Stimulated activated naive CD8-positive, alpha-beta T cell treated with anti-CD3 and anti-CD28 coated beads, Interleukin-15, Interleukin-2, amounts not matched to agents 100 U/mL and 50 U/mL, for 24 hours (primary cell): Measurements from ENCODE around the gene SRP68.
A peak's percentile ranks its signal among the peaks of the same experiment; 100 is the strongest.

Experiments used
- ATAC-seq: fragments of 150-1000 bp; cut with Tn5 transposase; one replicate; pipeline ENCODE4 v1.10.0; 2021
- DNase-seq: peaks from one replicate; pipeline ENCODE4 v3.0.0; 2021

The SRP68 gene

DNA sequence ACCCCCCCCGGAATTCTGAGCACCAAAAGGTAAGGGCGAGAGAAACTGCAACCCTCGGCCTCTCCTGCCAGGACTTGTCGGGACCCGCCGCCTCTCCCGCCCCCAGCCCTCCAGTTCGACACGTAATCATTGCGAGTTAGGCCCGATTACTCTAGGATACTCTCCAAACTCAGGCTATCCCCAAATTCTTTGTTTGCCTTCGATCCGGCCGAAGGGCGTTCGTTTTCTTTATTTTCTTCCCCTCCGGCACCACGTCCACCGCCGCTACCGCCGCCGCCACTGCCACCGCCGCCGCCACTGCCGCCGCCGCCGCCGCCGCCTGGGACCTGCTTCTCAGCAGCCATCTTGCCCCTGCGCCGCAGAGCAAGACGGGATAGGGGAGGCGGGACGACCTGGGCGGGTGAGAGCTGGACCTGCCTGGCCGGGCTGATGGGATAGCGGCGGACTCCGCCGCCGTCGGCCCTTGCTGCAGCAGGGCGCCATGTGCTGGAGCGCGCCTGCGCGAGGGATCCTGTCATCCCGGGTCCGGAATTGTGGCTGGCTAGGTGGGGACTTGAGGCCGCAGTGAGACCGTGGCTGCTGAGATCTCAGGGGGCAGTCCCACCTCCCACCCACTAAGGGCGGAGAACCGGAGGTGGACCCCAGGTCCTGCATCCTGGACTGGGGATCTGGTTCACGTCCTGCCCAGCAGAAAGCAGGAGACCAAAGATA lies at the start of gene SRP68:
Gene SRP68 (minus strand): TSS at position 370 of the 711 bp plus-strand sequence. CDS start 26 bp downstream, at position 344.
- DNase-seq (peak; percentile 87), ATAC-seq (peak; percentile 88)

DNA sequence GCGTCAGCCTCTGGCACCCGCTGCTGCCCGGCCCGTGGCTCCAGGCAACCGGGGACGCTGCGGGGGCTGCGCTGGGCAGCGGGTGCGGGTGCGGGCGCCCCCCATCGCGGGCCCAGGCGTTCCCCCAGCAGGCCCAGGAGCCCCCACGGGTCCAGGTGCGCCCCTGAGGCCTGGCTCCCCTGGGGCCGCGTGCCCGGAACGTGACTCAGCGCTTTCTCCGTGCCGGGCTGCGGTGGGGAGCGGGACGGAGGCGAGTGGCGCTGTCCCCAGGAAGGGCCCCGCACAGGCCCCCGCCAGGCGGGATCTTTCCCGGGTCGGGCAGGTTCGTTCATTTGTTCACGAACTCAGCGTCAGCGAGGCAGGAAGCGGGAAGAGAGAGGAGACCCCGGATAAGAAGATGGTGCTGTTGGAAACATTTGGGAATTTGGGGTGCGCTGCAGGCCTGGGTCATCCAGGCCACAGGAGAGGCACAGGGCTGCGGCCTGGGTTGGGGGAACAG lies 49.7 kb upstream of the SRP68 start:
- ATAC-seq (peak; percentile 1), DNase-seq (peak; percentile 39)

DNA sequence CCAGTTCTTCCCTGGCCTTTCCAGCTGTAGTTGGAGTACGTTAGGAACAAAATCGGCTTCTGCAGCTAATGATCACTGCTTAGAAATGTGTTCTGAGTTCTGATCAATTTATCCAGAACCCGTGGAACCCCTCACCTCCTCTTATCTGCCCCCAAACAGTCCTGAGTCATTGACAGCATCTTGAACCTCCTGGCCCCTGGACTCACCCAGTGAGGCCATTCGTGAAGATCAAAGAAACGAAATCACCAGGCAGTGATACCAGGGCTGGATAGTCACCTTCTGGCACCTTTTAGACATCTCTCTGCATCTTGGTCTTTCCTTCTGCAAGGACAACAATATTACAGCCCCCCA lies 48.3 kb upstream of the SRP68 start:
- ATAC-seq (no peak), DNase-seq (no peak)

DNA sequence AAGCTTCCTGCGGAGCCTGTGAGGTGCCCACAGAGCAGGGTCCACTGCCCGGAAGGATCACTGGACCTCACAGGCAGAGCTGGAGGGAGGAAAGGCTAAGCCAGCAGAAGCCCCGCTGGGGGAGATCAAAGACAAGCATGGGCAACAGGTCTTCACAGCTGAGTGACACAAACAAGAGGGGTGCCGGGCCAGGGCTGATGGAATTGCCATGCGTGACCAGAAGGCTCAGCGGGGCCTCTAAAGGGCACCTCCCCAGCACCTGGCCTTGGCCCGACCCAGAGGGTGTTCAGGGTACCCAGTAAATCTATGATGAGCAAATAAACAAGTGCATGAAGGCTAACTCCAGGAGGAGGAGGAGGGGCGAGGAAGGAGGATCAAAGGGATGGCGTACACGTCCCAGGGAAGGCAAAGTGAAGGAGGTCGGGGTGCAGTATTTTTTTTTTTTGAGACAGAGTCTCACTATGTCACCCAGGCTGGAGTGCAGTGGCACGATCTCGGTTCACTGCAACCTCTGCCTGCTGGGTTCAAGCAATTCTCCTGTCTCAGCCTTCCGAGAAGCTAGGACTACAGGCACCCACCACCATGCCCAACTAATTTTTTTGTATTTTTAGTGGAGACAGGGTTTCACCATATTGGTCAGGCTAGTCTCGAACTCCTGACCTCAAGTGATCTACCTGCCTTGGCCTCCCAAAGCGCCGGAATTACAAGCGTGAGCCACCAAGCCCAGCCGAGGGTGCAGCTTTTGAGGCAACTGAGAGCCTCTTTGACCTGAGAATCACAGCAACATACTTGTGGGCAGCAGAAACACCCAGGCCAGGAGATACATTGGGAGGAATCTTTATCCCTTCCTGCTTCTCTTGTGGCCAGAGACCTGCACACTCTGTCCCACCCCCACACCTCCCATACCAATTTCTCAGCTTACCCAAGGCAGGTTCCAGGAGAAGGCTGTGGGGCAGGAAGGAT lies 47.4 kb upstream of the SRP68 start:
- DNase-seq (no peak), ATAC-seq (no peak)

DNA sequence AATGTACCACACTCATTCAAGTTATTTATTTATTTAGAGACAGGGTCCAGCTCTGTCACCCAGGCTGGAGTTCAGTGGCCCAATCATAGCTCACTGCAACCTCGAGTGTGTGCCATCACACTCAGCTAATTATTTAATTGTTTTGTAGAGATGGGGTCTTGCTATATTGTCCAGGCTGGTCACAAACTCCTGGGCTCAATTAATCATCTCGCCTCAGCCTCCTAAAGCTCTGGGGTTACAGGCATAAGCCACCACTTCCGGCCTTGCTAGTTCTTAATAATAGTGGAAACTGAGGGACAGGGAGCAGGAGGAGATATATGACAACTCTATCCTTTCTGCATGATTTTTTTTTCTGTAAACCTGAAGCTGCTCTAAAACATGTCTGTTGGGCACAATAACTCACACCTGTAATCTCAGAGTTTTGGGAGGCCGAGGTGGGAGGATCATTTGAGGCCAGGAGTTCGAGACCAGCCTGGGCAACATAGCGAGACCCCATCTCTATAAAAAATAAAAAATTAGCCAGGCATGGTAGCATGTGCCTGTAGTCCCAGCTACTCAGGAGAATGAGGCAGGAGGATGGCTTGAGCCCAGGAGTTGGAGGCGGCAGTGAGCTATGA lies 42.9 kb upstream of the SRP68 start:
- ATAC-seq, result no peak
- DNase-seq, result no peak

DNA sequence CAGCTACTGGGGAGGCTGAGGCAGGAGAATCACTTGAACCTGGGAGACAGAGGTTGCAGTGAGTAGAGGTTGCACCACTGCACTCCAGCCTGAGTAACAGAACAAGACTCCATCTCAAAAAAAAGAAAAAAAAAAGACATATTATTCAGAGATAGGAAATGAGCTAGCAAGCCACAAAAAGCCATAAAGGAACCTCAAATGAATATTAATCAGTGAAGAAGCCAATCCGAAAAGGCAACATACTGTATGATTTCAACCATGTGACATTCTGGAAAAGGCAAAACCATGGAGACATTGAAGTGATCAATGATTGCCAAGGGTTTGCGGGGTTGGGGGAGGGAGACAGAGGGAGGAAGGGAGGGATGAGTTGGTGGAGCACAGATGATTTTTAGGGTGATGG lies 39.6 kb upstream of the SRP68 start:
- ATAC-seq (no peak), DNase-seq (no peak)

DNA sequence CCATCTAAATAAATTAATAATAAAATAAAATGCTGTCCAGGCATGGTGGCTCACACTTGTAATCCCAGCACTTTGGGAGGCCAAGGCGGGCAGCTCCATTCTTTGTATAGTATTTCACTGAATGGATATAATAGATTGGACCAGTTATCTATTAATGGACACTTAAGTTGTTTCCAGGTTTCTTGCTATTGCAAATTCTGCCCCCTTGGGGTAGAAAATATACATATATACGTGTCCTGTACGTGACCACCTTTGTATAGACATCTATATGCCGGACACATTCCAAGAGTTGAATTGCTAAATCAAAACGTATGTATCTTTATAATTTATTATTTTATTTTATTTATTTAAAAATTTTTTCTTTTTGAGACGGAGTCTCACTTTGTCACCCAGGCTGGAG lies 35.2 kb upstream of the SRP68 start:
- DNase-seq (no peak), ATAC-seq (no peak)

DNA sequence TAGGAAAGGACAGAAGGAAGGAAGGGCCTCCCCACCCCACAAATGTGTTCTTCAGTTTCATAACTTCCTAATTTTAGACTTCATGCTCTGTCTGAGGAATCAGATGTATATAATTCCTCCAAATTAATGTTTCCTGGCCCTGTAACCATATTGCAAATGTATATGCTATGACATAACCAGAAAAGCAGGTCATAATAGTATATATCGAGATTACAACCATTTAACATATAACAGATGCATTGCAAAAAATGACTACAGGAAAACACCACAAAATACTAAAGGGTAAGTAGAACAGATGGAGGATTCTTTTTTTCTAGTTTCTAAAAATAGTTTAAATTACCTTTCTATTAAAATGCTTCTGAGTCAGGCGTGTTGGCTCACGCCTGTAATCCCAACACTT lies 34.4 kb upstream of the SRP68 start:
- DNase-seq, result no peak
- ATAC-seq, result no peak

DNA sequence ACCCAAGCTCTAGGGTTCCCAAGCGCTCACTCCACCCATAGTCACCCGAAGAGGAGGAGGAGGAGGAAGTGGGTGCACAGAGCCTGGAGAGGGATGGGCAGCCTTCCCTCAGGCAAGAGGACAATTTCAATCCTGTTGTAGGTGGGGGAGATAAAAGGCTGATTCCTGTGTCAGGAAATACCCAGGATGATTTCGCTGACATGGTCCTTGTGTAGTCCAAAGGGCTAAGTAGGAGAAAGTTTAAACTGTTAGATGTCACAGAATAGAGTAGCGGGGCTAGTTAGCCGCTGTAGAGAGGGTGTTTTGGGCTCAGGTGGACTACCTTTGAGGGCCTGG lies 32.5 kb upstream of the SRP68 start:
- ATAC-seq (no peak), DNase-seq (no peak)

DNA sequence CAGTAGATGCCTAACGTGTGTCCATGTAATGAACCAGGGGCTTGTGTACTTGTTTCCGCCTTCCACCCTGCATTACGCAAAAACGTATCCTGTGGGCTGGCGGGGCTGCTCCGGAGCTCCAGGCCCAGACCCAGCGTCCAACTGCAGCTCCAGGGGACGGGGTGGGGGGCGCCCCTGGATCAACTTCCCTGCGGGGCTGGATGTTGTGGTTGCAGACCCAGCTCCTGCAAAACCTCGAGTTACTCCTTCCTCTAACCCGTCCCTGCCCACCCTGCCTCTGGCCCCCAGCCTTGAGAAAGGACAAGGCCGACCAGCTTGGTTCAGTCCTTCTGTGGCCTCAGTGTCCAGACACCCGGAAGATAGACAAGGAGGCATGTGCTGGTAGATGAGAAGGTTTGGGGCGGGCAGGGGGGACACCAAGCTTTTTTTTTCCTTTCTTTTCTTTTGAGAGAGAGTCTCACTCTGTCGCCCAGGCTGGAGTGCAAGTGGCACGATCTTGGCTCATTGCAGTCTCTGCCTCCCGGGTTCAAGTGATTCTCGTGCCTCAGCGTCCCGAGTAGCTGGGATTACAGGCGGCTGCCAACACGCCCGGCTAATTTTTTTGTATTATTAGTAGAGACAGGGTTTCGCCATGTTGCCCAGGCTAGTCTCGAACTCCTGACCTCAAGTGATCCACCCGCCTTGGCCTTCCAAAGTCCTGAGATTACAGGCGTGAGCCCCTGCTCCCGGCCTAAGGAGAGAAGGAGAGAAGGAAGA lies 32.0 kb upstream of the SRP68 start:
- no peak for ATAC-seq
- no peak for DNase-seq

DNA sequence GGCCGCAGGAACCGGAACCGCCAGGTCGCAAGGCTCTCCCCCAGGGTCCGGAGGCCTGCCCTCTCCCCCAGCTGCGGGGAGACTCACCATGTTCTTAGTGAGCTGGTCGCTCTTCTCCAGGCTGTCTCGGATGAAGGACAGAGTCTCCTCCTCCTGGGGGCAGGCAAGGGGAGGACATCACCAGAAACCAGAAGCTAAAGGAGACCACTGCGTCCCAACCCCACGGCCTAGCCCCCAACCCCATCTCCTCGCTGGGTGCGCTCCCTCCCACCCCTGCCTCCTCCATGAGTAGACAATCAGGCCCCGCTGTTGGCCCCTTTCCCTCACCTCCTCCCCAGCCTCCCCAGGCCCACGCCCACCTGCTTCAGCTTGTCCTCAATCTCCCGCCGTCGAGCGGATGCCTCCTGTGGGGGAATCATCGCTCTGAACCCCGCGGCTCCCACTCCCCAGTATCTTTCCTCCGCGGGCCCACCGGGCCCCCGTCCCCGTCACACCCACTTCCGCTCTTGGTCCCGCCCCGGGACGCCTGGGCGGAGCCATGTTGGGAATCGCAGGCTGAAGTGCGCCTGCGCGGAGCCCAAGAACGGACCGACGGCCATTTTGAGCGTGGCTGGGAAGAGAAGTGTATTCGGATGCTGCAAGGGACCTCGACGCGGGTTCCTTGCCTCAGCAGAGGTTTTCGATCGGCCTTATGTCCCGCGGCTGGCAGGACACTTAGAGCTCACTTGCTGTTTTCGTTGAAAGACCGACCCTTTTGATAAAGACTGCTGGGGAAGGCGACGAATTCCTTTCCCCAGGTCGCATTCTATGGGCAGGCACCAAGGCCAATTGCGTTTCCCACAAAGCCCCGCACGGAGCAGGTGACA lies 31.2 kb upstream of the SRP68 start, which contains the start of gene EXOC7:
Gene EXOC7 (minus strand): TSS at position 514 of the 866 bp plus-strand sequence. CDS start 95 bp downstream, at position 419.
- ATAC-seq, result peak; percentile 86
- DNase-seq, result peak; percentile 95

DNA sequence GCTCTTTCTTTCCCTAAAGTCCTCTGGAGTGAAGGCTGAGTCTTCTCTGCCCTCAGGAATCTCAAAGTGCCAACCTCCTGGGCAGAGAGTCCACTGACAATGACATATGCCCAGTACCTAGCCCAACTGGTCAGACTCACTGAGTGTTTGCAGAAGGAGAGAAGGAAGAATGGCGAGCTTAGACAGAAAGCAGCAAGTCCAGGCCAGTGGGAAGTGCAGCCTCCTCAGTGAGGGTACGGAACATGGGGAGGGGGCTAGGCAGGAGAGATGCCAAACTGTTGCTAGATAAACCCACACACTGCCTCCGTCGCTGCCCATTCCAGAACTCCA lies 30.6 kb upstream of the SRP68 start:
- DNase-seq, result no peak
- ATAC-seq, result no peak

DNA sequence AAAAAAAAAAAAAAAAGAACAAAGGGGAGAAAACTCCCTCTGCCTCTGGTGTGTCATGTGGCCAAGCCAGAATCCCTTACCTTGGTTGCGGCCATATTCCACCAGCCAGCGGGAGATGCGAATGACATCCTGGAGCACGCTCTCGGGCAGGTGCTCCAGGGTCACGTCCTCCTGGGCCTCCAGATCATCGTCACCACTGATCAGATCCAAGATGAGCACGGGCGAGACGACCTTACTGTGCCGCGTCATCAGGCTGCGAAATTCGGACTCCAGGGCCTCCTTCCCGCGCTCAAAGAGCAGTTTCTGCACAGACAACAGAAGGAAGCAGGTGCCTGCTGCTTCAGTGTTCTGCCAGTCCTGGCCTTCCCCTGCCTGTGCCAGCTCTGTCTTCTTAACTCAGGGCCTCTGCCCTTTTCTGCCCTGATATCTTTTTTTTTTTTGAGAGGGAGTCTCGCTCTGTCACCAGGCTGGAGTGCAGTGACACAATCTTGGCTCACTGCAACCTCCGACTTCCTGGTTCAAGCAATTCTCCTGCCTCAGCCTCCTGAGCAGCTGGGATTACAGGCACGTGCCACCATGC lies 25.5 kb upstream of the SRP68 start:
- DNase-seq (no peak), ATAC-seq (no peak)

DNA sequence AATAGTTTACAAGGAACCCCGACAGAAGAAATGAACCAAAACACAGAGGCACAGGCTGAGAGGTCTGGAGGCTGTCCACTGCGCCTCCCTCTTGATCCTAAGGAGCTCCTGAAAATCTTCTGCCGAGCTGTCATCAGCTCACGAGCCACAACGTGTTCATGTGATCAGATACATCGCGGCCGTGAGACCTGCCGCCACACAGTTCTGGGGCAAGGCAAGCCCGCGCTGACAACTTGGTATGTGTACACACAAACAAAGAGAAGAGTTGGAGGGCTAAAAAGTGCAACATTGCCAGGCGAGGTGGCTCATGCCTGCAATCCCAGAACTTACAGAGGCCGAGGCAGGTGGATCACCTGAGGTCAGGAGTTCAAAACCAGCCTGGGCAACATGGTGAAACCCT lies 23.6 kb upstream of the SRP68 start:
- ATAC-seq (no peak), DNase-seq (no peak)

DNA sequence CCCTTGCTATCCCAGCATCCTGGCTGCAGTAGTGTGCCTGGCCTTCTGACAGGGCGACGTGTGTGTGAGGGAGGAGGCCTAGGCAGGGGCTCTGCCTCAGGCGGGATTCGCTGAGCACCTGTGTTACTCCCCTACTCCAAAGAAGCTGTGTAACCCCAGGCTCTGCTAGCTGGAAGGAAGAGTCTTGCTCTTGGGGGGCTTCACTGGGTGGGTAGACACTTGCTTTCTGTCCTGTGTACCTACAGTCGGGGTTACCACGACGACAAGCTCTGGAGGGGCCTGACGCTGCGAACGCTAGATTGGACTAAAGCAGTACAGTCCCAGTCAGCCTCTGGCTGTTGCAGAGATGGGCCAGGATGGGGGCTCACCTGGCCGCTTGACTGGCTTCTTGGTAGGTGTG lies 21.7 kb upstream of the SRP68 start:
- no peak for DNase-seq
- ATAC-seq, result no peak

DNA sequence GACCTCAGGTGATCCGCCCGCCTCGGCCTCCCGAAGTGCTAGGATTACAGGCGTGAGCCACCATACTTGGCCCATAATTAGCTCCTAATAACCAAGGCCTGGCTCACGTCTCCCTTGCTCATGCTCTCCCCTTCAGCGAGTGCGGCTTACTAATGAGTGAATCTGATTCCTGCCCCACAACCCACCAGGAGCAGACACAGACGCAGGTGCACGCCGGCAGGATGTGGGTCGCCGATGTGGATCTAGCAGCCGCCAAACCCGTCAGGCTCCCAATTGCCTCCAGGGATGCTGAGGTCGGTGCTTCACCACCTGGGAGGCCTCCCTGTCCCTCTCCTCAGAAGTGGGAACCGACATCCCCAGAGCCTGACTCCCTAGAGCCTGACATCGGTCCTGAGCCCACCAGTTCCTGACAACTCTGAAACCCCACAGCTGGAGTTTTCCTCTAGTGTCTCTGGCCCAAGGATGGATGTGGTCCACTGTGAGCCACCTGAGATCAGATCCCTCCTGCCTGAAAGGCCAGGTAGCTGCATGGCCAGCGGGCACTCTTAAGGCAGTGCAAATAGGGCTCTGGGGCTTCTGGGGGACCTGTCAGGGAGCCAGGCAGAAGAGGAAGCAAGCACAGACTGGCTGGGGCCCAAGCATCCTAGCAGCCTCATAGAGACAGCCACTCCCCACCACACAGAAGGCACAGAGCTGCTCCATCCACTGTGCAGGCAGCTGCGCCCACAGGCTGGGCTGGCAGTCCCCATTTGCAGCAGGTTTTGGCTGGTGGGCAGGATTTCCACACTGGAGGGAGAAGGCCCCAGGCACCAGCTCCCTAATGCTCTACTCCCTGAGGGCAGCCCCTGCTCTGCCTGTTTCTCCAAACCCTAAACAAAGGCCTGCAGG lies 20.5 kb upstream of the SRP68 start:
- no peak for DNase-seq

DNA sequence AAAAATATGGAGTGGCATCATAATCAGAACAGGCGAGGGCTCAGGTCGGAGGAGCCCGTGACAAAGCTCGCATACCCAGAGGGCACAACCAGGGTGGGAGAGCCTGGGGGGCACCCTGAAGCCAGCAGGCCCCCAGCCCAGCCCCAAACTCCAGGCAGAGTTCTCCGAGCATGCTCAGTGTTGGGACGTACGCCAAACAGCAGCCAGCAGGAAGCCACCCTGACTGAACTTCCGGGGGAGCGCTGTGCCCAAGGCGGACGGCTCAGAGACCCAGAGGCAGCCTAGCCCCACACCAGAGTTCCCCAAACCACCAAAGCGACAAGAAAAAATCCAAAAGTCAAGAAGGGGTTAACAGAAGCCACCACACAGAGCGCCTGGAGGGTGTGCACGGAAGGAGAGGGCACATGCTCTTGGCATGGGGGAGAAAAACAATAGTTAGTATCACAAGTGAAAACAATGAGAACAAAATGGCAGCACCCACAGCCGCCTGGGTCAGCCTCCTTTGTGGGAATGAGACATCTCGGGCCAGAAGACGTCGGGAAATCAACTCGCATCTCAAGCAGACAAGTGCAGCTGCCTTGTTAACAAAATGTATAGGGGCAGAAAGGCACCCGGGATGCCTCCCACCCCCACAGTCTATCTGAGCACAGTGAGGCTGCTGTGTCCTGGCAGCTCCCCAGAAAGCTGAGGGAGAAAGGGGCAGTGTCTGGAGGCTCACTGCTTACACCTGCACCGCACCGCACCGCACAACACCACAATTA lies 19.4 kb upstream of the SRP68 start:
- no peak for ATAC-seq
- no peak for DNase-seq

More for the DNA sequence above, 20.5 kb upstream of the SRP68 start:
- no peak for ATAC-seq

DNA sequence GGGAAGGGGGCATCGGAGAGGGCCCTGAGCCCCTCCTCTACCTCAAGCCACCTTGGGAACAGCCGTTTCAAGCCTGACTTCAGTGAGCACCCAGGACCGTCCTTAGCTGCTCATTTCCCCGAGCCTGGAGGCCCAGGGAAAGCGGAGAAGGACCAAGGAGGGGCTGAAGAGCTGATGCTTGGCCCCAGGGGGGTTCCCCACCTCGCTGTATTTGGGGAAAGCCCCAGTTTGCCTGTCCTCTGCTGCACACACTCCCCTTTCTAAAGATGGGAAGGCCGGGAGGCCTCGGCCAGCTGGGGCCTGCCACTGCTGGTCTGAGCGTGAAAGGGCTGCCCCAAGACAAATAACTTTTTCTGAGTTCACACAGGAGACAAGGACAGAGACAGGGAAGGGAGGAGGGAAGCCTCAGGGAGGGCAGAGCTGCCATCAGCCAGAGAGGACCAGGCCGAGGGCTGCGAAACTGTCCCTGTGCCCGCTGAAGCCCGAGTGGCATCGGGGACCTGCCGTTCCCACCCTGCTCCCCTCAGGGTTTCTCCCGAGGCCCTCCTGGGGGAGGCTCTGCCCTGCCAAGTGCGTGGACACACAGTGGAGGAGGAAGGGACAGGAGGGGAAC lies 18.3 kb upstream of the SRP68 start:
- no peak for ATAC-seq

More for the DNA sequence above, 18.3 kb upstream of the SRP68 start:
- DNase-seq, result no peak
